H9 (cell line): Measurements from ENCODE around the gene OSBPL1A. TPM values are rescaled to one million over a fixed set of nuclear protein-coding genes. Genes with fewer than 3 reads are reported as not detected.

Experiments
- DNase-seq: peaks from one replicate; pipeline ENCODE4 v3.0.0-alpha.2; 2017
- H2AFZ ChIP-seq: one replicate; pipeline ENCODE4 v1.6.1; 2013; ENCODE audit warnings: mild to moderate bottlenecking, low read length, control low read depth, moderate library complexity
- H2AK5ac ChIP-seq: 2 replicates; pipeline ENCODE4 v1.6.1; 2013; ENCODE audit warnings: low read length, control low read depth, mixed read lengths; ENCODE audit not compliant: insufficient read length
- H2BK120ac ChIP-seq: one replicate; pipeline ENCODE4 v1.6.1; 2013; ENCODE audit warnings: low read depth, mild to moderate bottlenecking, low read length, control low read depth, inconsistent platforms; ENCODE audit not compliant: poor library complexity, severe bottlenecking
- H2BK12ac ChIP-seq: 2 replicates; pipeline ENCODE4 v1.6.1; 2013; ENCODE audit warnings: low read length, control low read depth, mixed read lengths, low read depth; ENCODE audit not compliant: insufficient read length
- H2BK15ac ChIP-seq: 2 replicates; pipeline ENCODE4 v1.6.1; 2013; ENCODE audit warnings: low read depth, low read length, control low read depth
- H2BK20ac ChIP-seq: one replicate; pipeline ENCODE4 v1.6.1; 2013; ENCODE audit warnings: low read depth, mild to moderate bottlenecking, low read length, control low read depth, inconsistent platforms; ENCODE audit not compliant: poor library complexity, severe bottlenecking
- H2BK5ac ChIP-seq: 2 replicates; pipeline ENCODE4 v1.6.1; 2013; ENCODE audit warnings: low read length, control low read depth, mixed read lengths; ENCODE audit not compliant: insufficient read length
- H3K14ac ChIP-seq: 2 replicates; pipeline ENCODE4 v1.6.1; 2013; ENCODE audit warnings: low read length, control low read depth; ENCODE audit not compliant: insufficient read depth
- H3K18ac ChIP-seq: 2 replicates; pipeline ENCODE4 v1.6.1; 2013; ENCODE audit warnings: low read depth, mild to moderate bottlenecking, mixed read lengths, low read length, control low read depth; ENCODE audit not compliant: insufficient read length
- H3K23ac ChIP-seq: 2 replicates; pipeline ENCODE4 v1.6.1; 2013; ENCODE audit warnings: low read length, control low read depth, mixed read lengths, low read depth; ENCODE audit not compliant: insufficient read length
- H3K23me2 ChIP-seq: 2 replicates; pipeline ENCODE4 v1.6.1; 2013; ENCODE audit warnings: low read depth, mild to moderate bottlenecking, mixed read lengths, low read length, control low read depth; ENCODE audit not compliant: insufficient read length, poor library complexity, severe bottlenecking
- H3K27ac ChIP-seq: 2 replicates; pipeline ENCODE4 v1.5.1; 2013; ENCODE audit warnings: low read length, control low read depth, mixed read lengths, low read depth; ENCODE audit not compliant: insufficient read length
- H3K27me3 ChIP-seq: 2 replicates; pipeline ENCODE4 v1.6.1; 2013; ENCODE audit warnings: low read length, control low read depth, inconsistent platforms; ENCODE audit not compliant: insufficient read depth
- H3K4ac ChIP-seq: 2 replicates; pipeline ENCODE4 v1.6.1; 2013; ENCODE audit warnings: low read depth, mild to moderate bottlenecking, control low read depth, inconsistent platforms, low read length, moderate library complexity
- H3K4me1 ChIP-seq: 2 replicates; pipeline ENCODE4 v1.6.1; 2013; ENCODE audit warnings: low read length, control low read depth, inconsistent platforms; ENCODE audit not compliant: insufficient read depth
- H3K4me2 ChIP-seq: 2 replicates; pipeline ENCODE4 v1.6.1; 2013; ENCODE audit warnings: low read length, control low read depth, mixed read lengths; ENCODE audit not compliant: insufficient read length, insufficient read depth
- H3K56ac ChIP-seq: 2 replicates; pipeline ENCODE4 v1.6.1; 2013; ENCODE audit warnings: low read depth, mild to moderate bottlenecking, mixed read lengths, low read length, control low read depth; ENCODE audit not compliant: insufficient read length
- H3K79me1 ChIP-seq: 2 replicates; pipeline ENCODE4 v1.6.1; 2013; ENCODE audit warnings: low read depth, mild to moderate bottlenecking, moderate library complexity, low read length, control low read depth, inconsistent platforms; ENCODE audit not compliant: insufficient read depth, poor library complexity, severe bottlenecking
- H3K79me2 ChIP-seq: 2 replicates; pipeline ENCODE4 v1.6.1; 2013; ENCODE audit warnings: low read length, control low read depth, inconsistent platforms; ENCODE audit not compliant: insufficient read depth
- H3K9ac ChIP-seq: 2 replicates; pipeline ENCODE4 v1.6.1; 2013; ENCODE audit warnings: low read length, control low read depth, mixed read lengths; ENCODE audit not compliant: insufficient read length; ENCODE audit errors: extremely low read depth
- H3K9me3 ChIP-seq: one replicate; pipeline ENCODE4 v1.6.1; 2013; ENCODE audit warnings: low read depth, low read length, inconsistent platforms; ENCODE audit not compliant: control insufficient read depth
- H3T11ph ChIP-seq: one replicate; pipeline ENCODE4 v1.6.1; 2013; ENCODE audit warnings: mild to moderate bottlenecking, low read length, control low read depth, inconsistent platforms
- H4K20me1 ChIP-seq: one replicate; pipeline ENCODE4 v1.6.1; 2013; ENCODE audit not compliant: control insufficient read depth, insufficient read length, insufficient read depth
- H4K5ac ChIP-seq: 2 replicates; pipeline ENCODE4 v1.6.1; 2013; ENCODE audit warnings: low read depth, mild to moderate bottlenecking, mixed read lengths, low read length, control low read depth; ENCODE audit not compliant: insufficient read length
- H4K8ac ChIP-seq: replicated peaks from 2 replicates; pipeline ENCODE4 v1.6.1; 2013; ENCODE audit warnings: low read length, control low read depth, mixed read lengths, low read depth; ENCODE audit not compliant: insufficient read length
- H4K91ac ChIP-seq: 2 replicates; pipeline ENCODE4 v1.6.1; 2013; ENCODE audit warnings: low read depth, mild to moderate bottlenecking, moderate library complexity, mixed read lengths, low read length, control low read depth; ENCODE audit not compliant: insufficient read length
- H3K27ac Mint-ChIP-seq, 3 experiments: 2 replicates in 2 of 3; 3 replicates in 1 of 3; pipeline ENCODE4 v1.8.0; 2020 to 2021; ENCODE audit warnings: mixed read lengths in 3 of 3, mild to moderate bottlenecking in 1 of 3, moderate library complexity in 1 of 3
- H3K27me3 Mint-ChIP-seq: 2 replicates; pipeline ENCODE4 v1.8.0; 2021; ENCODE audit warnings: low read depth, mild to moderate bottlenecking, moderate library complexity, mixed read lengths
- H3K36me3 Mint-ChIP-seq, 3 experiments: 2 replicates in 2 of 3; 3 replicates in 1 of 3; pipeline ENCODE4 v1.8.0; 2020 to 2021; ENCODE audit warnings: low read depth in 3 of 3, mixed read lengths in 3 of 3; ENCODE audit not compliant: insufficient read depth in 1 of 3
- H3K4me1 Mint-ChIP-seq, 2 experiments: 2 replicates each; pipeline ENCODE4 v1.8.0; 2020; ENCODE audit warnings: mixed read lengths in 2 of 2
- H3K4me3 Mint-ChIP-seq, 2 experiments: 2 replicates in 1 of 2; 3 replicates in 1 of 2; pipeline ENCODE4 v1.8.0; 2020 to 2021; ENCODE audit warnings: mild to moderate bottlenecking in 2 of 2, mixed read lengths in 2 of 2, moderate library complexity in 1 of 2
- H3K9me3 Mint-ChIP-seq, 2 experiments: 2 replicates in 1 of 2; 3 replicates in 1 of 2; pipeline ENCODE4 v1.8.0; 2020; ENCODE audit warnings: mild to moderate bottlenecking in 2 of 2, mixed read lengths in 2 of 2, moderate library complexity in 1 of 2
- WGBS: extraction: QIAGEN DNeasy Blood & Tissue Kit; methylation state at CpG from one replicate; pipeline ENCODE4 v1.1.7; 2013; ENCODE audit warnings: missing lambda C conversion rate, low lambda C conversion rate, mixed read lengths; ENCODE audit not compliant: insufficient read length; ENCODE audit errors: extremely low coverage; 5-methylcytosine and 5-hydroxymethylcytosine counted together
- total RNA-seq: library from RNA; stranded (reverse); gene quantifications from 2 replicates; pipeline ENCODE4 v1.2.1, GENCODE V29; 2021
- TF ChIP-seq, protein P1 (sequence below): fragments of 200-600 bp; sonication (generic); conservative IDR thresholded peaks from 3 replicates; pipeline ENCODE4 v1.8.0; 2021; ENCODE audit warnings: antibody characterized with exemption, mild to moderate bottlenecking

OSBPL1A gene
- total RNA-seq, 1 experiment from 2014 or later = 33.9 TPM

DNA sequence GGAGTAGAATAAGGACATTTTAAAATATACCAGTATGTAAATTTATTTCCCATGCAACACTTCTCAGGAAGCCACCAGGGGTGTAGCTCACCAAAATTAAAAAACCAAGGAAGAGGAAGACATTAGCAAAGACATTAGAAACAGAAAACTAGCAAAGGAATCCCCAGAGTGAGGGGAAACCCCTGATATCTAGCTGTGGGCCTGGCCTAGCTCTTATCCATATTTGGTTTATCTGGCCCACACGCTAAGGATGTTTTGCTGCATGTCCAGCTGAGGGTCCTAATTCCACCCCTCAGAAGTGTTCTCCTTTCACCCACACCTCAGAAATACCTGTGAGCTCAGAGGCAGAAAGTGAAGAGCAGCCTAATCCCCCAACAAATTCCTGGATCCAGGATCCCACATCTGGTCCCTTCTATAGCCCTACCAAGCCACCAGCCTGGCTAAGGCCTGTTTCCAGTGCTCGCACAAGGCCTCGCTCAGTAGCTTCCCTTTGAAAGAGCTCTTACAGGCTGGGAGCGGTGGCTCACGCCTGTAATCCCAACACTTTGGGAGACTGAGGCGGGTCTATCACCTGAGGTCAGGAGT, 17.4 kb downstream of the OSBPL1A start:
- WGBS = no CpG with 5 or more reads among the region's 6 CpGs
- Histone ChIP-seq H3K9me3 (no peaks in the 10 kb centered on the region), H3K4me1 (no peaks in the 10 kb centered on the region; the same call in 1 of the 2 replicates), H3K4ac (no peak overlapping the region), H2BK12ac (no peak overlapping the region), H4K91ac (no peak overlapping the region), H3K14ac (no peak overlapping the region), H2BK15ac (no peak overlapping the region), H3K23me2 (no peaks in the 10 kb centered on the region), H3K79me1 (peaks cover 2% of the 10 kb centered on the region), H2BK120ac (no peak overlapping the region), H3K4me2 (no peak overlapping the region), H2AFZ (no peak overlapping the region), H4K8ac (no peak overlapping the region), H2BK5ac (no peak overlapping the region), H3T11ph (no peak overlapping the region), H3K27ac (no peak overlapping the region), H3K23ac (no peak overlapping the region), H3K27me3 (no peaks in the 10 kb centered on the region), H3K79me2 (no peaks in the 10 kb centered on the region), H2BK20ac (no peak overlapping the region), H2AK5ac (no peak overlapping the region), H4K5ac (no peak overlapping the region), H3K18ac (no peak overlapping the region), H4K20me1 (no peaks in the 10 kb centered on the region), H3K9ac (no peak overlapping the region), H3K56ac (no peak overlapping the region)
- Mint-ChIP-seq H3K9me3 (no peaks in the 10 kb centered on the region), H3K4me1 (peaks cover 43 to 49% of the 10 kb centered on the region in 2 experiments), H3K4me3 (peak overlapping the region in 1 of 2 experiments; percentile 40; a peak in 2 of 5 replicates), H3K27me3 (no peaks in the 10 kb centered on the region), H3K36me3 (peaks cover 5 to 18% (median 16%) of the 10 kb centered on the region in 3 experiments; a peak in 6 of 7 replicates), H3K27ac (peak overlapping the region; percentile 72 to 97 (median 95))
- DNase-seq = no peak
- TF ChIP-seq, protein P1, sequence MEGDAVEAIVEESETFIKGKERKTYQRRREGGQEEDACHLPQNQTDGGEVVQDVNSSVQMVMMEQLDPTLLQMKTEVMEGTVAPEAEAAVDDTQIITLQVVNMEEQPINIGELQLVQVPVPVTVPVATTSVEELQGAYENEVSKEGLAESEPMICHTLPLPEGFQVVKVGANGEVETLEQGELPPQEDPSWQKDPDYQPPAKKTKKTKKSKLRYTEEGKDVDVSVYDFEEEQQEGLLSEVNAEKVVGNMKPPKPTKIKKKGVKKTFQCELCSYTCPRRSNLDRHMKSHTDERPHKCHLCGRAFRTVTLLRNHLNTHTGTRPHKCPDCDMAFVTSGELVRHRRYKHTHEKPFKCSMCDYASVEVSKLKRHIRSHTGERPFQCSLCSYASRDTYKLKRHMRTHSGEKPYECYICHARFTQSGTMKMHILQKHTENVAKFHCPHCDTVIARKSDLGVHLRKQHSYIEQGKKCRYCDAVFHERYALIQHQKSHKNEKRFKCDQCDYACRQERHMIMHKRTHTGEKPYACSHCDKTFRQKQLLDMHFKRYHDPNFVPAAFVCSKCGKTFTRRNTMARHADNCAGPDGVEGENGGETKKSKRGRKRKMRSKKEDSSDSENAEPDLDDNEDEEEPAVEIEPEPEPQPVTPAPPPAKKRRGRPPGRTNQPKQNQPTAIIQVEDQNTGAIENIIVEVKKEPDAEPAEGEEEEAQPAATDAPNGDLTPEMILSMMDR = no peak
